SIG-M5 (cell line): Measurements from ENCODE around the gene FAM53B.

Experiments used
- DNase-seq: peaks from one replicate; lab custom pipeline; 2025; lab: John Stamatoyannopoulos, UW

The FAM53B gene

GRCh38 chr10:124663228-124663627 is 81.0 kb downstream of the FAM53B start:
- no peak for DNase-seq

GRCh38 chr10:124661660-124662180 is 82.5 kb downstream of the FAM53B start:
- no peak for DNase-seq

DNA sequence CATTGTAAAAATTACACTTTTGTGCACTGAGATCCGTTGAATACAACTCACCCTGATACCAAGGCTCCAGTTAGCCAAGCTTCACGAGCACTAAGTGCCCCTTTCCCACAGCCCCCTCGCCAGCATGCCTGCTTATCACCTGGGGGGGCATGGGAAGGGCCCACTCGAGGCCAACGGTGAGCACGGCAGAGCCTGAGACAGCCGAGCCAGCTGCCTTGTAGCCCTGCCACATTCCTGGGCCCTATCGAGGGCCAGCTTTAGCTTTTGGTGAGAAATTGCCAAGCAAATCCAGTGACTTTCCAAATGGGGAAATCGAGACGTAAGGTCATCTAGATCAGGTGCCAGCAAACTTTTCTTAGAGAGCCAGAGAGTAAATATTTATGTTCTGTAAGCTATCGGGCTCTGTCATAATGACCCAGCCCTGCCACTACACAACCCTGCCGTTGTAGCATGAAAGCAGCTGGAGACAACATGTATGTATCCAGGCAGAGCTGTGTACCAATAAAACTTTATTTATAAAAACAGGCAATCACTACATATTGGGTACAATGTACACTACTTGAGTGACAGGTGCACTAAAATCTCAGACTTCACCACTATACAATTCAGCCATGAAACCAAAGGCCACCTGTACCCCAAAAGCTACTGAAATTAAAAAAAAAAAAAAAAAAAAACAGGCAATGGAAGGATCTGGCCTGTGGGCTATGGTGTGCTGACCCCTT is 83.6 kb downstream of the FAM53B start:
- DNase-seq, result no peak

DNA sequence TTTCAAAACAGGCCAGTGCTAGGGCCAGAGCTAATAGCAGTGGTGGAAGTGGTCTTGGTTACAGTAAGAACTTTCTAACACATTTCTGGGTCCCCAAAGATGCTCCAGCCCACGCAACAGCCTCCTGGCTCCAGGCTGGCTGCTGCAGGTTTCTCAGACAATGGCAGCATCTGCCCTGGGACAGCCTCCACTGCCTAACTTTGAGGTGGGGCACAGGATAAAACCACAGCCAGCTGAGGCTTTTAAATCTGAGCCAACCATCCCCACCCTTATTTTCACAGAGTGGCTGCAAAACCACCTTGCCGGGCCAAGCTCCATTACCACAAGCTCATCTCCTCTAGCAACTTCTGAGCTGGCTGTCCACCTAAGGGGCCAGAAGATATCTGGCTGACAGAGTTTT is 84.8 kb downstream of the FAM53B start:
- DNase-seq, result no peak

DNA sequence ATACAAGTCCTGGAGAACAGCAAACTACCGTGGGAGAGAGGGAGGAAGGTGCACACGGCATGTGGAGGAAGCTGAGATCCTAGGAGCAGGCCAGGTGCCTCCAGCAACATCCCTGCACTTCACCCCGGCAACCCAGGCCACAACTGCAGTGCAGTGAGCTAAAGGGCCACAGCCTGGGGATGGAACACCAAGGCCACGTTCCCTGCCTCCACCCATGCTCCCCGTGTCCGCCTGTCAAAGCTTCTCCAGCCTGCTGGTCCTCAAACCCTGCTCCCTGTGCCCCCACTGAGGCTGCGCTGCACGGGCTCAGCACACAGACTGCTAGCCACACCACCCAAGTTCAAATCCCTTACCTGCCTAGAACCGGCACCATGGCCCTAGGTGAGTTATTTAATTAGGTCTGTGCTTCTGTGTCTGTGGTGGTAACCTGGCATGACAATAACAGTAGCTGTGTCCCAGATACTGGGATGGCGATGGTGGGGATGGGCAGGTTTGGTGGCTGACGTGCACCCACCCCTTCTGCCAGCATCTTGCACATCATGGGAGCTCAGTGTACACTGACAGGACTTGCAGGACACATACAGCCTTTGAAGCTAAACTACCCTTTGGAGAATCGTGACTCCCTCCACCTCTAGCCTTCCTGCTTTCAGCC is 85.5 kb downstream of the FAM53B start:
- no peak for DNase-seq

DNA sequence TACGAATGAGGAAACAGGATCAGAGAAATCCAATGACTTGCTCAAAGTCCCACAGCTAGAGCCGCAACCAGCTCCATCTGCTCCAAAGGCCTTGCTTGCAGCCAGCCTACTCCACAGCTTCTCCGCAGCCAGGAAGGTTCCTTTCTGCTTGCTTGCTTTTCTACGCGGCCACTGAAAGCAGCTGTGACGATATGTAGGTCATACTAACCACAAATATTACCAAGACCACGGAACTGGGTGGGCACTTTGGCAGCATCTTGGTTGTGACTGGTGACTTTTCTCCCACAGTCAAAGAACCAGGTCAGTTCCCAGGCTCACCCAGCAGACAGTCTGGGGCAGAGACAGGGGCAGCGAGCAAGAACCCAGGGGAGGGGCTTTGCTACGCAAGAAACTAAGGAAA is 86.4 kb downstream of the FAM53B start:
- no peak for DNase-seq

- DNase-seq, result no peak
Observed at GRCh38 chr10:124656541-124656940, 87.6 kb downstream of the FAM53B start.

DNA sequence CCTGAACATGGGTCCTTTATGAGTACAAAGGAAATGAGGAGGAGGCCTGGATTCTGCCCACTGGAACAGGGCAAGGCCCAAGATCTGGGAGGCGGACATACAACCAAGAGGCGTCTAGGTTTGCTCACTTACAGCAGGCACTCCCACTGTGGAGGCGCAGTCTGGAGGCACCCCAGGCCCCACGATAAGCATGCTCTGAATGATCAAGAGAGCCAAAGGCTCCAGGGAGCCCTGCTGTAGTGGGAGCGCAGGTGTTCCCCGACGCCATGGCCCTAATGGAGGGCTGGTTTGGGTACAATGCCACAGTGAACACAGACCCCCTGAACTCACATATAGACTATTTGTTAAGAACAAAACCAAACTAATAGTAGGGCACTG is 88.1 kb downstream of the FAM53B start:
- no peak for DNase-seq

GRCh38 chr10:124655191-124656112 is 88.7 kb downstream of the FAM53B start:
- DNase-seq, result no peak

DNA sequence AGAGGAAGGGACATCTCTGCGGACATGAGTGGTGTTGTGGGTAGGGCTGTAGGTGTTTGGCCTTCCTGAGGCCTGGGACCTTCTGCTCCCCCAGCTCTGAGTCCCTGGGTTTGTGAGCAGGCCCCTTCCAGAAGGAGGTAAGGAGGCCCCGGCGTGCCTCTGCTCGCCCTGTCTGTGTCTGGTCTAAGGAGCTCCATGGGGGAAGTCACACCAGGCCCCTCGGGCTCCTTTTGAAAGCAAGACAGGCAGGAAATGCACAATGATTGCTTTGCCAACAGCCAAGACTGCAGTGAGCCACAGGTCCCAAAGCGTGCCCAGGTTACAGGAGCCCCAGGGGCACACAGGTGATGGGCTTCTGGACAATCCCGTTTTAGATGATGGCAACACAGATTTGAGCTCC is 89.5 kb downstream of the FAM53B start:
- no peak for DNase-seq

DNA sequence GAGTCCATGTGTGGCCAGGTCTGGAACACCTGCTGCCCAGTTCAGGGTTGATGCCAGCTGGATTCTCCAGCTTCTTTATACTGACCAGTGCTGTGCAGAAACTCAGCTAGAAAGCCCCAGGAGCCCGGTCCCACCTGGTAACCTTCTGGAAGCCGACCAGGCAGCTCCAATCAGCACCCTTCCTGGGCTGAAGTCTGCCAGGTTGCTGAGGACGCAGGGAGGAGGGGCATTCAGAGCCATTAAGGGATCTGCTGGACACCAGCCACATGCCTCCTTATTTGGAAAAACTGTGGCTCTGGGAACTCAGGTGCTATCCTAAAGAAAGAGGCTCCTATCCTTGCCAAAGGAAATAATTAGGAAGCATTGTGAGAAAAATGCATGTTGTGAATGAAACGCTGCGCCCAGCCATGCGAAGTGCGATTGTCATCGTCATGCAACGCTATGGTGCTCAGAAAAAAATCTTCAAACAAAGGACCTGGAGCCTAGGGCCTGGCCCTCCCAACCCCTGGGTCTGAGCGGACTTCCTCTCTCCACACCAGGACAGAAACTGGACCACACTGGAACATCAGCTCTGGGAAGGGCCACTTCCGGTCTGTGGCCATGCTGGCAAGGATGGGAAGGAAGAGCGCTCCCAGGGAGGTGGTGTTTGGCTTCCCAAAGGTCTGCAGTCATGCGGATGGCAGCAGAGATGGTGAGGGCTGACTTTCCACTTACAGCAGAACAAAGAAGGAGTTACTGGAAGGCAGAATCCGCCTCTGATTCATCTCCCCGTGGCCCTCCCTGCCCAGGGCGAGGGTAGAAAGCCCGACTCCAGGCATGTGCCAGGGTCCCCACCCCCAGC is 90.1 kb downstream of the FAM53B start:
- DNase-seq, result no peak

DNA sequence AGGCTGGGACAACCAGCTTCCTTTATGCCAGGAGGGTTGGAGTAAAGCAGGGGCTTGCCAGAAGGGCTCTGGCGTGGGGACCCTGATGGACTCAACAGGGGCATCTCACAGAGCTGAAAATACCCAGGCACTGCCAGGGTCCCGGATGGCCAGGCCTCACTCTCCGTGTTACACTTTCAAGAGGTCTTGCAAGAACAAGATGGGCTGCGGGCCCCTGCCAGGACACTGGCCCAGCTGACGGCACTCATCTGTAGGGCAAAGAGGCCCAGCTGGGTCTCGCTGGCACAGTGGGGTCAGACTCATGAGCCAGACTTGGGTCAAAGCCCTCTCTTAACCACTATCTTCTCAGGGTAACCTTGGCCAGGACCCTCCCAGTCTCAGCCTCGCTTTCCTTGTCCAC is 90.9 kb downstream of the FAM53B start:
- DNase-seq, result no peak

GRCh38 chr10:124652701-124653100 is 91.5 kb downstream of the FAM53B start:
- DNase-seq, result no peak

DNA sequence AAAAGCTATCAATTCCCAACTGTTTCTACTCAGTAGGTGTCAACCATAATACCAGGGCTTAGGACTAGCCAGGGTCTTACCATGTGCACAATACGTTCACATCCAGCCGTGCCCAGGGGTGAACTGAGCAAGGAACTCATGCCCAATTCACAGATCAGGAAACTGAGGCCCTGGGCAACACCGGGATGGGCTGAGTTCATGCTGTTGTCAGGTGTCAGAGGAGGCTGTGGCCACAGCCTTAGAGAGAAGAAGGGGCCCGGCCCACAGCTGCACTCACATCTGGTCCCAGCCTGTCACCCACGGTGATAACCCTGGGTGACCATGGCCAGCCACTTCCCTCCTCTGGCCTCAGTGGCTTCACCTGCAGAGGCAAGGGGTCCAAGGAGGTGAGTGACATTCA is 92.0 kb downstream of the FAM53B start:
- DNase-seq, result no peak

DNA sequence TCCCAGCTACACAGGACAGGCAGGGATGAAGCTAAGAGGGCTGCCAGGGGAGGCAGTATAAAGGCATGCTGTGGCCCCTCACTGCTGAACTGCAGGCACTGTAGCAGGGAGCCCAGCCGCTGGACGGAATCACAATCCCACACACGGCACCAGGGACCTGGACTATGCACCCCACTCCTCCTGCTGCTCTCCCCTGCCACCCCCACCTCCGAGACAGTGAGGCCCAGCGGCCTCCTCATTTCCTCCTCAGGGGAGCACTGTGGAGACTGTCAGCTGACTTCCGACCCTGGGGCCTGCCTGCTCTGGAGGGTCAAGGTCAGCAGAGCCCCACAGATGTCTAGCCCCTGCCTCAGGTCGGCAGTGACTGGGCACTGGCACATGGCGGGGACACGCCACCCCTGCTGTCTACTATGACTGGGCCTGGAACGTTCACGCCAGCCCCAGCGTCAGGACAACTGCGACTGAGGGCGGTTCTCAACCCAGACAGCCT is 92.7 kb downstream of the FAM53B start:
- no peak for DNase-seq

DNA sequence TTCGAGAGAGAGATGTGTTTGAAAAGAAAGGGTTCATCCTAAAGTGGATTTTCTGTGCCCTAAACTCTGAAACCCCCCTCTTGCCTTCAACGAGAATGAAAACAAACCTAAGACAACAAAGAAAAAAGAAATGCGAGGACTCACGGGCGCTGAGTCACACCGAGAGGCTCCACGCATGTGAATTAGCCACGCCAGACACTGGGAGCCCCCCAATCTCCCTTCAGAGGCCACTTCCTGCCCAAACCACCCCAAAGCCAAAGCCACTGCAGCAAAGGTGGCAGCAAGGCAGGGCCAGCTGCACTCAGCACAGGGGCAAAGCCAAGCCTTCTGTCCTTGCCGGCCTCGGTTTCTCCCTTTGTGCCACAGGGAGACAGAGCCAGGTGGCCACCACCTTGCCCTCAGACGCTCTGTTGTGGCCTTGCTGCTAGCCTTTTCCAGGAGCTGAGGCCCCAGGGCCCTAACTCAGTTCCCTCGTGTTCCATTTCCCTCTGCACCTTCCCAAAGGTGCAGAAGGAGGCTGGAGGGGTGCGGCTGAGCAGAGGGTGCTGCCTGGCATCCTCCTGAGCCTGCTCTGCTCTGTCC is 93.3 kb downstream of the FAM53B start:
- DNase-seq, result no peak

- DNase-seq, result no peak
Observed at GRCh38 chr10:124650263-124650662, 93.9 kb downstream of the FAM53B start.

DNA sequence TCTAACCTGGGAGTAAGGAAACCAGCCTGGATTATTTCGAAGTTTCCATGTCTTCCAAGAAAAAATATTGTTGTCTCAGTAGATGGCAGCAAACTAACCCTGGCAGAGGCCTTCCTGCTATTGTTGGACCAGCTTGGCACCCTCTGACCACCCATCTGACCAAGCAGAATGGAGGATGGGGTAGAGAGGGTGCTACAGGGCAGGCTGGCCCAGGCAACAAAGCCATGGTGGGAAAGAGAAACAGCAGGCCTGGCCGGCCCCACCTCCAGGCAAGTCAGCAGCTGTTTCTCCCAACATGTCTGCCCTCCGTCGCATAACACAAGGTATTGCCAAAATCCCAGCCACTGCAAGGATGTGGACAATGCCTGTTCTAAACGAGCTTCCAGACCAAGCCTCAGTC is 95.0 kb downstream of the FAM53B start:
- DNase-seq, result no peak

DNA sequence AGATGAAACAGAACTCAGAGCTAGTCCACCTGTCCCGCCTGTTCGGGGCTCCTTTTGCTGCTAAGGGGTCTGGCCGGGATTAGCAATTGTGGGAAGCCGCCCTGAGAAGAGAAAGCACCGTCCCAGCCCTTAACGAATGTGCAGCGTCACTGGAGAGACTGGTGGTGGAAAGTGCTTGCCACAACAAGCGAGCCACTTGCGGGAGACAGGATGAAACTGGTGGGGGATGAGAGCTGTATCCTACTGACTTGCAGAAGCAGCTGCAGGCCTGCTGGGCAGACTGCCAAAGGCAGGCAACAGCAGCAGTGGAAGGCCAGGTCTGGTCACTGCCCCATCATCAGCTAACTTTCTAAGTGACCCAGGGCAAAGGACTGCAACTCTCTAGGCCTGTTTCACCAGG is 95.4 kb downstream of the FAM53B start:
- peak; percentile 11 for DNase-seq

- no peak for DNase-seq
Observed at GRCh38 chr10:124648131-124648475, 96.1 kb downstream of the FAM53B start.

DNA sequence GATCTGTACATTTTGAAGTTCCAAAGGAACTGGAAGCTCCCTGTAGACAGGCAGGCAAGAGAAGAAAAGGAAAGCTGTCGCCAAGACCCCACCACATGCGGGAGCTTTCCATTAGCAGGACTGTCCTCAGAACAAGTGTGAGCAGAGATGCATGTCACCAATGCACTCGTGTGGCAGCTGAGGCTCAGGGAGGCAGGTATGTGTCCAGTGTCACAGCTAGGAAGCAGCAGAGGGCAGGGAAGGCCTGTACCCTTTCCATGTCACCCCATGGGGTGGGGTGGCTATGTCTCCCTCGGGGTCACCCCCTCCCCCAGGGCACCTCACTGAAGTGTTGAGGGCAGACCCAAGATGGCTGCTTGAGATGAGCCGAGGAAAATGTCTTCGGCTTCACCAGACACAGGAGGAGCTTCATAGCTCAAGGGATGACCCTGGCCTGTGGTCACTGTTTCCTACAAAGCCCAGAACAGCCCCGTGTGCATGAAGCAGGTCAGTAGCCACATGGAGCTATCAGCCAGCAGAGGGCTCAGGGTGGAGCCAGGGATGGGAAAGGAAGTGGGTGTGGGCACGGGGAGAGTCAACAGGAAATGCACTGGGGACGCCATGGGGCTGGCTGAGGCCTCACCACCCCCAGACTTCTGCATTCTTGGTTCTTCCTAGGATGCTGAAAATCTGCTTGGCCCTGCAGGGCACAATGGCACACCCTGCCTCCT is 96.6 kb downstream of the FAM53B start:
- no peak for DNase-seq
